HG03354 (cell line): ENCODE data around the gene PTPRK.

Experiments
- ATAC-seq: cut with Tn5 transposase; IDR thresholded peaks from one replicate; pipeline ENCODE4 v1.9.1; 2021; ENCODE audit warnings: mild to moderate bottlenecking; ENCODE audit not compliant: unreplicated experiment, poor library complexity, severe bottlenecking

Gene PTPRK

DNA sequence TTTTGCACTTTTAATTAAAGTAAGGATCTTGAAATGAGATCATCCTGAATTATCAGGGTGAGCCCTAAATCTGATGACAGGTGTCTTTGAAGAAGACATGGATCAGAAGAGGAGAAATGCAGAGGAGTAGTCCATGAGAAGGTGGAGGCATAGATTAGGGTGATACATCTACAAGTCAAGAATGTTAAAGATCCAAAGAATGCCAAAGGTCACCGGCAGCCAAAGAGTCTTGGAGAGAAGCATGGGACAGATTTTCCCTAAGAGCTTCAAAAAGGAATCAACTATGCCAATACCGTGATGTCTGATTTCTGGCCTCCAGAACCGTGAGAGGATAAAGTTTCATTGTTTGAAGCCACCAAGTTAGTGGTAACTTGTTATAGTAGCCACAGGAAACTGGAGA, 560.5 kb downstream of the PTPRK start:
- no peak for ATAC-seq

DNA sequence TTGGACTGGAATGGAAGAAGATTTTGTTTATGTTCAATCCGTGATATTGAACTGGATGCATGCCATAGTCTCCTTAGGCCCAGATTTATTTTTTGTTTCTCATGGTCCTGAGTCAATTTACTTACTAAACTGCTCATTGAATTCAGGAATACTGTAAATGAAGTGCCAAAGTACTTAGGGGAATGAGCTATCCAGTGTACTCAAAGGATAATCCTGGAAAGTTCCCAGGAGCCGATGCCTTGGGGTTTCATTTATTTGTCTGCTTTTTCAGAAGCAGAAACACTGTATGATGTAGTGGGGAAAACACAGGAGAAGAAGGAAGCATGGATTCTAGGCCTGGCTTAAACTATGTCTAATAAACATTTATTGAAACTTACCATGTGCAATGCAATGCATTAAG, 563.4 kb downstream of the PTPRK start:
- no peak for ATAC-seq

DNA sequence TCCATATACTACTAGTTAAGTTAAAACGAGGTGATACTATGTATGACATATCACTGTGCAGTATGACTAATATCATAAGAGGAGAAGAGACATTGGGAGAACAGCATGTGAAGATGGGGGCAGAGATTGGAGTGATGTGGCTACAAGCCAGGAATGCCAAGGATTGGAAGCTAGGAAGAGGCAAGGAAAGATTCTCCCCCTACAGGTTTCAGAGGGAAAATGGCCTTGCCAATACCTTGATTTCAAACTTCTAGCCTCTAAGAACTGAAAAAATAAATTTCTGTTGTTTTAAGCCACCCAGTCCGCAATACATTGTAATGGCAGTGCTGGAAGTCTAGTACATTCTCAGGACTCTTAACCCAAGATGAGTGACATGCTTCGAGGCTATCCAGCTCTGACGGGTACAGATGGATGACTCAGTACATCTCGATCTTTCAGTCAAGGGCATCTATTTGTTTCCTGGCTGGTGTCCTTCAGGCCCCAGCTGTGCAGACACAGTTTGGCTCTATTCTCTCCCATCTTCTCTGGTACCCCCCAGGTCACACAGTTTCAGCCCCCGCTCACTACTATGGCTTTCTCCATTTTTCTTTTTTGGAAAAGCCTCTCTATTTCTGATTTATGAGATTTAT, 564.0 kb downstream of the PTPRK start:
- no peak for ATAC-seq

DNA sequence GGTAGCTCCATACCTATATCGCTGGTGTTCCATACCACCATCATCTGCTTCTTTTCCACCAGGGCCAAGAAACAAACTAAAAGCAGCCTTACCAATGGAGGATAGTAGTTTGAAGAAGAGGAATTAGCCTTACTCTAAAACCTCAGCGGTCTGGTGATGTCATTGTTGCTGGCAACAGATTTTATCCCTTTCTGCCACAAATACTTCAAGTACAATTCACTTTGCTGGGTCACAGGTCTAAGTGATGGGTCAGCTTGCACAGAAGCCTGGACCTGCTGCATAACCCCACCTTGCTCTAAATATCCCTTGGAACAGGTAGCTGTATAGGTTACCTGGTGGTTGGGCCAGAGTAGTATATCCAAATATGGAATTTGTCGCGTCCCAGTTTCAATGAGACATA, 566.3 kb downstream of the PTPRK start:
- ATAC-seq = no peak

DNA sequence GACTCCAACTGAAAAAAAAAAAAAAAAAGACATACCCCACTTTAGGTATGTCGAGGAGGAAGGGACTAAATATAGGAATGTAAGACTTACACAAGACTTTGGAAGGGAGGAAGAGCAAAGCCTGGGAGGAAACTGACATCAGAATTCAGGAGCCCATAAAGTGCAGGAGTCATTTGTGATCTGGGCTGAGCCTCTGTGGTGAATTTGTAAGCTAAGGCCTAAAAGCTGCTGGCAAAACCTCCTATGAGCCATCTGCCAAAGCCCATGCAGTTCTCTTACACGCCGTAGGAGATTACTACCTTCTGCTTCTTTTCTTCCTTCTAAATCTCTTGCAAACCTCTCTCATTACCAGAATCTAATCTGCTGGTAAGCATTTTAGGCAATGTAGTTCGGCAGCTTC, 567.6 kb downstream of the PTPRK start:
- no peak for ATAC-seq

DNA sequence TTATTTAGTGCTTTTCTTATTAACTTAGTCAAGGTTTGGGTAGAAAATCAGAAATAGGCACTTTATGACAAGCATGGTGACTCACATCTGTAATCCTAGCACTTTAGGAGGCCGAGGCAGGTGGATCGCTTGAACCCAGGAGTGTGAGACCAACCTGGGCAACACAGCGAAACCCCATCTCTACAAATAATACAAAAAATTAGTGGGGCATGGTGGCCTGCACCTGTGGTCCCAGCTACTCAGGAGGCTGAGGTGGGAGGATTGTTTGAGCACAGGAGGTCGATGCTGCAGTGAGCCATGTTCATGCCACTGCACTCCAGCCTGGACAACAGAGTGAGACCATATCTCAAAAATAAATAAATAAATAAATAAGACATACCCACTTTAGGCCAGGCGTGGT, 568.2 kb downstream of the PTPRK start:
- no peak for ATAC-seq

DNA sequence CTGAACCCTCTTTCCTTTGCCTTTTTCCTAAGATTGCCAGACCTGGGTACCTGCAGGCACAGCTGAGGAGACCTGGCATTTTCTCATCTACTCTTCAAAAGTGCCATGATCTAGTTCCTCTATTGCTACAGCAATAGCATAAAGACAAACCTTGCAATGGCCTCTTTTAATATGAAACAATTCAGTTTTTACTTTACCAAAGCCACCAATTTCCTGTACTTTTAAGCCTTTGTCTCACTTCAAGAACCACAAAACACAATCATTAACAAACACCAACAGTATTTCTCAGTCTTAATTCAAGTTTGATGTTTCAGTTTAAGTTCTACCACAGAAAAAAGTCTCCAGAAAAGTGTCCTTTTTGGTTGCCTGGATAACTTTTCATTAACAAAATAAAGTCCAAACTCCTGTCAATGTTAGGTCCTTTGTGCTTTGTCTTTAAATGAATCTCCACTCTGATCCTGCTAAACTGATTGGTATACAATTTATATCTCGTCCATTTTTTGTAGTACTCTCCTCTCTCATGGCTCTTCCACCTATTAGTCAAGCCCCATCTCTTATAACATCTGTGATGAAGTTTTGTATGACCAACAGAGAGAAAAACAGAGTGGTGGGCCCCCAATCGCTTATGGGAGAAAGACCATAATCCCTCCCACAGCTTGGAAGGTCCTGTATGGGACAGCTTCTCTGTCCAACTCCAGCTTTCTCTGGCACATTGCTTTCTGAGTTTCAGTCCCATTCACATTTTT, 569.1 kb downstream of the PTPRK start:
- peak; percentile 88 for ATAC-seq

DNA sequence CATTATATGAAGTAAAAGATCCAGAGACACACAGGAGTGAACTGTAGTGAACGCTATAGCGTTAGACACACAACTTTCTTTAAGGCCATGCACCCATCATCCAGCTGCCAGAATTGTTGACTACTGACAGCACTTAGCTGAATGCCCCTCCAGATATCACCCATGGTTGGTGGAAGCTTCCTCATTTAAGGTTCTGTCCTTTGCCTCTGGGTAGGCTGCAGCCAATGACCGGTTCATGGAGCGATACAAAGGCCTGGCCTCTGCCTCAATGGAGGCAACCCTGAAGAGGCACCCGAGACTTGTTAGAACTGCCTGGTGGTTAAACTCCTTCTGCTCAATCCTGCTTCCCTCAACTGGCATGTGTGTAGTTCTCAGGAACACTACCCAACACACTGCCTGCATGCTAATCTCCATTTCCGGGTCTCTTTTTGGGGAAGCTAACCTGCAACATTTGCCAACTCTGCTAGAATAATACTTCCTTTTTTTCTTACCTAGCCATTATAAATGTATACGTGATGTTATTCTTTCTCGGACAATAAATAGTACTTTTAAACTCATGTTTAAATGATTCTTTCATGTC, 569.7 kb downstream of the PTPRK start:
- peak; percentile 44 for ATAC-seq

DNA sequence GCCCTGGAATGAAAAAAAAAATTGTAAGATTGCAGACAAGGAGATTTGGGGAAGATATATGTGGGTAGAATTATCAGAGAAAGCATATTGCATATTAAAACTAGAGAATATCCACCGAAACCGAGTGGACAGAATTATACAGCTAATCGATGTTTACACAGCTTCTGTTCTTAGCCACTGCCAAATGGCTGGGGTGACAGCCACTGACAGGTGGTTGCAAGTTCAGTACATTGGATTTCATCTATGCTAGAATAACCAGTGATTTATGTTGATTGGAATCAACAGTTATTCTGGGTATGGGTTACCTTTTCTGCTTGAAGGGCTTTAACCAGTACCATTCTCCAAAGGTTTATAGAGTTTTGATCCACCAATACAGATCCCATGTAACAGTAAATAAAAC, 571.1 kb downstream of the PTPRK start:
- no peak for ATAC-seq

DNA sequence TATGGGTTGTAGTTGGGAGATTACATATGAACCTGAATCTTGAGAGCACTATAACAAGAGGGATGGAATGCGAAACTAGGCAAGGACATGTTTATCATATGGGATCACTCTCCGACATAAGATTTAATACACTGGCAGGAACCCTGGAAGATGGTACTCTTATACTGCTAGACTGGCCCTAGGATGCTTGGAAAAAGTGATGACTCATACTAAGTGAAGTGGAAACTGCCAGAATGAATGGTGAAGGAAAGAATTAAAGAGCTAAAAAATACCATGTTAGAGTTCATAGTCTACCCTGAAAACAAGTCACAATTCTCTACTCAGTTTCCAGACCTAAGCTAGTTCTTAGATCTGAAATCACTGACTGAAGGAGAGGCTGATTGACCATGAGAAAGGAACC, 574.0 kb downstream of the PTPRK start:
- ATAC-seq = no peak

DNA sequence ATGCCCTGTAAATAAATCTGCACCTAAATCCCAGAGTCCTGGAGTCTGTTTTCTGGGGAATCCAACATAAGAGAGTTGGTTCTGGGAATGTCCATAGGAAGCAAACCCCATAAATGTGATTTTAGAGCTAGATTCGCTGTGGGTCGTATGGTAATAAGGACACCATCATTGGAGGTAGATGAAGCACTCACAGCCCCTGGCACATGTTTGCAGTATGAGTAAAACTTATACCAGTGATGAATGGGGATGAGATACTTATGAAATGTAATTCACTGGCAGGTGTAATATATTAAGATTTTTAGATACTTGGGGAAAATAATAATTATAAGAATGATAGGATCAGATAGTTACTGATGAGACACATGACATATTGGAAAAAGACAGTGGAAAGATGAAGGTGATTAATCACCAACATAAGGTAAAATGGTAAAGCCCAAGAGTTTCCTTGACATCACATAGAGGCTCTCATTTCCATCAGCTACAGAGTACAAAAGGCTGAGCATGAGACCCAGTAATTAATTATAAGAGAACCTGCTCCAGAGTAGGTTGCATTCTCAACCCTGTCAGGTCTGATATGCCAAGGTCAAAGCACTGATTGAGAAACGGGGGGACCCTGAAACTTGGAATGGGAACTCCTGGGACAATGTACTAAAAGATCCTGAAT, 574.8 kb downstream of the PTPRK start:
- ATAC-seq = no peak

DNA sequence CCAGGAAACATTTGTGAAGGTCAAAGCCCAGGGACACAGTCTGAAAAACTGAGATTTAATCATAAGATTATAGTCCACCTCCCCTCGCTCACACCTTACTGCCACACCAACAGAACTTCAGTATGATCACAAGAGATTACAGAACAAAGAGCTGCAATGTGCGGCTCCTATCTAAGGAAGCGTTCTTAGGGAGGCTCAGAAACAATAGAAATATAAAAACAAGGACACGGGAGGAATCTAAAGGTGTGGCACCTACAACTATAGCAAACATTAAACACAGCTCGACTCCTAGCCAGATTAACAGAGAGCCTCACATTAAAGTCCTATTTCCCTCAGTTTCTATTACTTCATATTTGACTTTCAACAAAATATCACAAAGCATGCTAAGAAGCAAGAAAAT, 579.2 kb downstream of the PTPRK start:
- ATAC-seq = no peak

DNA sequence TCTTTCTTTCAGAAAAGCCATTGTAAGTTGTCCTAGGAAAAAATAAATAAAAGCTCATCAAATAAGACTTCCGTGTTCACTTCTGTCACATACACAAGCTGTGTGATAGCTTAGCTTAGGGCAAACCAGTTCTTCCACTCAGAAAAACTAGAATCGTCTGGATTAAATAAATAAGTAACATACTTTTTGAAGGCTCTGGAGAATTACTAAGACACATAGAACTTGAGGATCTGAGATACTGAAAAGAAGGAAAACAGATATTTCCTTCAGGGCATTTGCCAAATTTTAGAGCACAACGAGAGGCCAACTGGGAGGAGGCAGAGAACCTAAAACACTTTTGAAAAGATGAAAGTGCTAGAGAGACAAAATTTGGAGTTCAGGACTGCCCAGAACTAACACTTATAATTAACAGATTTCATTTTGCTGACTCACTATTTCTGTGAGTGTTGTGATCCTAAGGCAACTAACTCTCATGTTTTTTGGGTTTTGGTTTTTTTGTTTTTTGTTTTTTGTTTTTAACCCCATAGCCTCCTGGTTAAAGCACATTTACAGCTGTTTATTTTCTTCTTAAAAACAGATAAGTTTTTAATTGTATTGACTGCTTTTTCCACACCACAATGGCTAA, 580.8 kb downstream of the PTPRK start:
- ATAC-seq = no peak

DNA sequence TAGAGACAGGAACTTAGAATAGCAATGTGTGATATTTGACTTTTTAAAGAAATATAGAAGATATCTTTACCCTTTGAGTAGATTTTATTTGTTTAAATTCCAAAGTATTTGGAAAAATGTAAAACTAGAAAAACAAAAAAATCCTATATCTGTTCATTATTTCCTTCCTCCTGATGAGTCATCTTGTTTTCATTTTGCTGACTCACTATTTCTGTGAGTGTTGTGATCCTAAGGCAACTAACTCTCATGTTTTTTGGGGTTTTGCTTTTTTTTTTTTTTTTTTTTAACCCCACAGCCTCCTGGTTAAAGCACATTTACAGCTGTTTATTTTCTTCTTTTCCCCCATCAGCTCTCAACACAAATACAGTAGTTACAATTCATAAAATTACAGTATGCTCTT, 581.7 kb downstream of the PTPRK start:
- peak; percentile 49 for ATAC-seq

DNA sequence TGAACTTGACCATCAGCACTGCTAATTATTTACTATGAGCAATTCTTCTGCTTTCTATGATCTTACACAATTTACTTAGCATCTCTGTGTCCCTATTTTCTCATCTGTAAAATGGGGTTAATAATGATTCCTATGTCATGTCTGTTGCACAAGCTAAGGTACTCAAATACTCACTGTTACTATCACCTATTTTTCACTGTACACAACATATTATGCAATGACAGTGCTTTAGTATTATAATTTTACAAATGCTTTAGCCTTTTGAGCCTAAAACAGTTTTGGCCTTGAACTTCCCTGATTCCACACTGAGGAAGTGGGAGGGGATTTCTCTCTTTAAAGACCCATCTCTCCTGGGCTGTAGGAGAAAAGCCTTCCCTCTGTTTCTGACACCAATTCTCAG, 582.7 kb downstream of the PTPRK start:
- no peak for ATAC-seq

DNA sequence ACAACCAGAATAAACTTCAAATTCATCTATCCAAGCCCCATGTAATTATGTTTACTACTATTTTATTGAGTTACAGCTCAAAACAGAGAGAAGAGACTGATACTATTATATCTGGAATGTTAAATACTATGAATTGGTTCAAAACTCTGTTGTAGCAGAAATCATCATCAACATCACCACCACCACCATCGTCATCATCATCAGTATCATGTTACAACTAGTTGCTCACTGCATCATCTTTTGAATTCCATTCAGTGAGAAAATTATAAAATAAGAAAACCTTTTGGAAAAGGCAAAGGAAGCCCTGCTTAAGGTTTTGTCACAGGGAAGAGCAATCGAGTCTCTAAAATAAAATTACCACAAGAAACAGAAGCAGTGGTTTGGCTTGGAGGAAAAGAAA, 583.3 kb downstream of the PTPRK start:
- no peak for ATAC-seq

DNA sequence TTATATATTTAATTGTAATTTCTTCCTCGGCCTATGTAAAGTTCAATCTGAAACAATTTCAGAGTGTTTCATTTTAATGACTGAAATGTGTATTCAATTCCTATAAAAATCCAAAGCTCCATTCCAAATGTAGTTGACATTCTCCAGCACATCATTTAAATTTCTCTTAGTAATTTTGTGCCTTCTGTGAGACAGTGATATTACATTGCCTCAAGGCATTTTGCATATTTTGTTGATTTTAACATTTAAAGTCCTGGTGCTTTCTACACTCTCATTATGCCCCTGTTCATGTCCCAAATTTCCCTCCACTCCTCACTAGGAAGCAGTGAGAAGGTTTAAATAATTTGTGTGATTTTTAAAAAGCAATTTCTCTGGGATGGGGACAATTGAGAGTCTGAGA, 585.4 kb downstream of the PTPRK start:
- ATAC-seq = no peak

DNA sequence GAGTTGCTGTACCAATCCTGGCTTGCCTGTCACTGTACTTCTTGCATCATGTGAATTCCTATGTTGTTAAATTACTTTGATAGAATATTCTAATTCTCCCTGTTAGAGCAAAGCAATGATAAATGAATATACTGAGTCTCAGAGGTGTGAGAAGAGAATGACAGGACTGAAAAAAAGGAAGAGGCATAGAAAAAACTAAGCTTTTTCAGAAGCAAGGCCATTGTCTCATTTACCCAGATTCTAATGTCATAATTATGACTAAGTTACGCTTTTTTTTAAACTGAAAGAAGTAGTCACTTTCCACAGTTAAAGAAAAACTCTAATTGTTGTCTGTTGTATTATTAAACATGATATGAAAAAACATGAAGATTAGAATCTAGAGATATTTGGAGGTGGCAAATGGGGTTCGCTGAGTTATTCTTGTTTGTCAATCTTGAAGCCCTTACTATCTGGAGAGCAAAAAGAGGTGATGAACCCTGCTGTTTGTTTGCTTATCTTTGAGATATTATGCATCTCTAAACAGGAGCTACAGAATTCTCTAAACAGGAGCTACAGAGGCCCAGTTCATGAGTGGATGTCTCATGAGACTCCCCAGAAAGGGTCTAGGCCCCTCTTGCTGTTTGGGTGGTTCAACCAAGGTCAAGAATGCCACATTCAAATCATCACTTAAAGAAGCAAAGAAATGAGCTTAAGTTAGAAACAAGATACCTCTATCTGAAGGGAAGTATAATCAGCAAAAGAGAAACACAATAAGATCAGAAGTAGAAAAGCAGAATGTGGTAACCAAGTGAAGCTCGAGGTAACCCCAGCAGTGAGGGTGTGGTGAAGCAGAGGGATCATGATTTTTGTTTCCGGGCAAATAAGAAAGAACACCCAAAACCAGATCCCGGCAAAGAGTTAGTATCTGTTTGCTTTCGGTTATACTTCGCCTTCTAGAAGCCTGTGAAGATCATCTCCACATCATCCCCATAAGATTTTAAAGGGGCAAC, 586.3 kb downstream of the PTPRK start:
- no peak for ATAC-seq

DNA sequence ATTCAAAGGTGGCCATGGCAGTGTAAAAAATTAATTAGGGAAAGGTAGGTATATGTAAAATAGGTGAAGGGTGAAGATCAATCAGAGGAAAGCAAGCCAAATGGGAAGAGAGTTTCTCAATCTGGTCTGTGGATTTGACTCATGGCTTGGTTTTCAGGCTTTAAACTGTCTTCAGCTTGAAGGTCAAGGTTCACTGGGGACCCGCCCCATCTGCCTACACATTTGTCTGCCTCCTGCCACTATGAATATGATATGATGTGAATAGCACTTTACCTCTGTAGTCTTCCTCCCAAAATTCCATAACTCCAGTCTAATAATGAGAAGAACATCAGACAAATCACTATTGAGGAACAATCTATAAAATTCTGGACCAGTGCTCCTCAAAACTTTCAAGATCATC, 587.3 kb downstream of the PTPRK start:
- ATAC-seq = no peak
